HCT116 (cell line): ENCODE measurements around the gene CEP112. TPM values are rescaled to one million over a fixed set of nuclear protein-coding genes. Genes with fewer than 3 reads are reported as not detected.

ENCODE experiments used
- ATAC-seq: fragments of 200-7000 bp; cut with Tn5 transposase; 2 replicates; pipeline ENCODE4 v1.9.1; 2020; ENCODE audit warnings: mild to moderate bottlenecking, moderate library complexity
- BruUV-seq: library from RNA; stranded (reverse); fragments of 400-500 nt; replicated peaks from 2 replicates; lab custom pipeline; 2021; lab: Mats Ljungman, UMichigan
- CTCF ChIA-PET: fragments of 300-600 bp; sonication (Branson Sonifier 250); formaldehyde crosslinking; loops from one replicate; lab custom pipeline; 2021; ENCODE audit warnings: antibody characterized with exemption; lab: Charles Lee
- POLR2A ChIA-PET: fragments of 300-600, 350-600 bp; sonication (Branson Sonifier 250); formaldehyde crosslinking; loops from one replicate; lab custom pipeline; 2021; ENCODE audit warnings: antibody characterized with exemption; lab: Charles Lee
- RAD21 ChIA-PET, 2 experiments: fragments of 300-600 bp; sonication (Branson Sonifier 250); formaldehyde crosslinking; loops; one replicate each; lab custom pipeline; 2023; ENCODE audit warnings: low total read pairs in 2 of 2; ENCODE audit not compliant: uncharacterized antibody in 2 of 2, unreplicated experiment in 2 of 2, low non-redundant PET in 1 of 2; lab: Charles Lee
- DNase-seq: peaks from one replicate; pipeline ENCODE4 v3.0.0-alpha.2; 2010; ENCODE audit warnings: low read depth, low spot score
- H2AFZ ChIP-seq: fragments of 200-600 bp; shearing (Covaris generic), sonication (generic); 2 replicates; pipeline ENCODE4 v1.6.1; 2017; ENCODE audit warnings: low read depth, mixed run types, mixed read lengths, antibody characterized with exemption, low read length; ENCODE audit not compliant: poor library complexity, severe bottlenecking
- H3K27ac ChIP-seq: 2 replicates; pipeline ENCODE4 v1.5.1; 2012; ENCODE audit warnings: low read depth, low read length
- H3K27me3 ChIP-seq: fragments of 200-600 bp; sonication (generic); 2 replicates; pipeline ENCODE4 v1.6.1; 2016; ENCODE audit warnings: mixed run types, low read length, mixed read lengths; ENCODE audit not compliant: insufficient read depth
- H3K36me3 ChIP-seq, 2 experiments: fragments of 200-500 bp in 1 of 2; fragments of 200-600 bp in 1 of 2; sonication (Bioruptor generic) in 1 of 2; sonication (generic) in 1 of 2; 2 replicates each; pipeline versions ENCODE4 v1.5.1 to v1.6.1; 2014 to 2016; ENCODE audit warnings: low read length in 2 of 2, inconsistent platforms in 1 of 2, mixed read lengths in 1 of 2, mixed run types in 1 of 2; ENCODE audit not compliant: insufficient read depth in 2 of 2, control insufficient read depth in 1 of 2
- H3K4me1 ChIP-seq, 2 experiments: fragments of 200-600 bp in 1 of 2; sonication (generic) in 1 of 2; 2 replicates each; pipeline versions ENCODE4 v1.5.1 to v1.6.1; 2012 to 2017; ENCODE audit warnings: low read length in 2 of 2, inconsistent platforms in 1 of 2, mild to moderate bottlenecking in 1 of 2, mixed read lengths in 1 of 2, mixed run types in 1 of 2, moderate library complexity in 1 of 2; ENCODE audit not compliant: insufficient read depth in 2 of 2, control insufficient read depth in 1 of 2
- H3K4me2 ChIP-seq: fragments of 200-600 bp; sonication (generic); 2 replicates; pipeline ENCODE4 v1.6.1; 2017; ENCODE audit warnings: mixed run types, low read length, mixed read lengths
- H3K4me3 ChIP-seq, 2 experiments: fragments of 200-600 bp in 1 of 2; sonication (generic) in 1 of 2; replicated peaks in 1 of 2; 2 replicates each; pipeline ENCODE4 v1.5.1; 2011 to 2016; ENCODE audit warnings: low read length in 2 of 2, control low read depth in 1 of 2, low read depth in 1 of 2, mild to moderate bottlenecking in 1 of 2, mixed read lengths in 1 of 2, mixed run types in 1 of 2
- H3K79me2 ChIP-seq: fragments of 200-600 bp; sonication (generic); 2 replicates; pipeline ENCODE4 v1.6.1; 2017; ENCODE audit warnings: mild to moderate bottlenecking, mixed run types, low read length, moderate library complexity, mixed read lengths; ENCODE audit not compliant: insufficient read depth
- H3K9ac ChIP-seq: fragments of 200-600 bp; sonication (generic); 2 replicates; pipeline ENCODE4 v1.6.1; 2016; ENCODE audit warnings: low read length, mixed read lengths
- H3K9me2 ChIP-seq: fragments of 200-600 bp; sonication (generic), shearing (Covaris generic); 2 replicates; pipeline ENCODE4 v1.6.1; 2017; ENCODE audit warnings: mixed run types, mild to moderate bottlenecking, moderate library complexity; ENCODE audit not compliant: insufficient read depth
- H3K9me3 ChIP-seq, 2 experiments: fragments of 200-500 bp in 1 of 2; fragments of 200-600 bp in 1 of 2; sonication (Bioruptor generic) in 1 of 2; sonication (generic) in 1 of 2; 2 replicates each; pipeline ENCODE4 v1.6.1; 2014 to 2017; ENCODE audit warnings: low read length in 2 of 2, mixed read lengths in 2 of 2, inconsistent platforms in 1 of 2, low read depth in 1 of 2, mild to moderate bottlenecking in 1 of 2, mixed run types in 1 of 2, moderate library complexity in 1 of 2; ENCODE audit not compliant: control insufficient read depth in 1 of 2, insufficient read depth in 1 of 2
- H4K20me1 ChIP-seq: fragments of 200-600 bp; sonication (generic), shearing (Covaris generic); 2 replicates; pipeline ENCODE4 v1.6.1; 2017; ENCODE audit warnings: mixed run types, mild to moderate bottlenecking, moderate library complexity; ENCODE audit not compliant: insufficient read depth
- CBX3 ChIP-seq: IDR thresholded peaks from 2 replicates; pipeline ENCODE4 v1.6.1; 2012; ENCODE audit warnings: low read depth
- CEBPB ChIP-seq: IDR thresholded peaks from 2 replicates; pipeline ENCODE4 v1.6.1; 2012; ENCODE audit warnings: low read depth
- EGR1 ChIP-seq: IDR thresholded peaks from 2 replicates; pipeline ENCODE4 v1.6.1; 2012; ENCODE audit warnings: low read depth
- EZH2 ChIP-seq: fragments of 200-600 bp; sonication (generic); IDR thresholded peaks from 2 replicates; pipeline ENCODE4 v1.6.1; 2017; ENCODE audit warnings: antibody characterized with exemption, mixed run types
- FOSL1 ChIP-seq: IDR thresholded peaks from 2 replicates; pipeline ENCODE4 v1.6.1; 2012; ENCODE audit warnings: low read depth
- POLR2A ChIP-seq: IDR thresholded peaks from 2 replicates; pipeline ENCODE4 v1.7.0; 2011; ENCODE audit warnings: borderline replicate concordance; ENCODE audit not compliant: insufficient read depth, insufficient read length; ENCODE audit errors: extremely low read depth
- POLR2AphosphoS5 ChIP-seq: IDR thresholded peaks from 2 replicates; pipeline ENCODE4 v1.6.1; 2011; ENCODE audit warnings: mild to moderate bottlenecking, low read depth, low read length, moderate library complexity
- RAD21 ChIP-seq: IDR thresholded peaks from 2 replicates; pipeline ENCODE4 v1.6.1; 2012; ENCODE audit warnings: low read depth, mild to moderate bottlenecking
- SIN3A ChIP-seq: IDR thresholded peaks from 2 replicates; pipeline ENCODE4 v1.6.1; 2012; ENCODE audit warnings: low read depth
- SRF ChIP-seq: IDR thresholded peaks from 2 replicates; pipeline ENCODE4 v1.6.1; 2012; ENCODE audit warnings: low read depth
- intact Hi-C: fragments of 100-400 bp; cut with micrococcal nuclease; formaldehyde crosslinking; loops from 2 replicates; pipeline ENCODE4 v1.10.0; 2022
- total RNA-seq: library from RNA; stranded (reverse); gene quantifications from one replicate; pipeline ENCODE4 v1.2.1, GENCODE V29; 2021; ENCODE audit not compliant: unreplicated experiment
- TF ChIP-seq, protein P1 (sequence below), 3 experiments: fragments of 200-600 bp in 1 of 3; sonication (generic) in 1 of 3; IDR thresholded peaks in 2 of 3; conservative IDR thresholded peaks in 1 of 3; 2 replicates each; pipeline ENCODE4 v1.5.1; 2012 to 2017; ENCODE audit warnings: low read depth in 2 of 3, low read length in 2 of 3, antibody characterized with exemption in 1 of 3, borderline replicate concordance in 1 of 3, control low read depth in 1 of 3, mild to moderate bottlenecking in 1 of 3, mixed read lengths in 1 of 3, mixed run types in 1 of 3, moderate library complexity in 1 of 3; ENCODE audit not compliant: insufficient read depth in 1 of 3
- TF ChIP-seq, protein P2 (sequence below): IDR thresholded peaks from 2 replicates; pipeline ENCODE4 v1.6.1; 2012
- TF ChIP-seq, protein P3 (sequence below): IDR thresholded peaks from 2 replicates; pipeline ENCODE4 v1.6.1; 2012; ENCODE audit warnings: low read depth

CEP112 gene
- total RNA-seq, 1 experiment from 2014 or later = 10.9 TPM

DNA sequence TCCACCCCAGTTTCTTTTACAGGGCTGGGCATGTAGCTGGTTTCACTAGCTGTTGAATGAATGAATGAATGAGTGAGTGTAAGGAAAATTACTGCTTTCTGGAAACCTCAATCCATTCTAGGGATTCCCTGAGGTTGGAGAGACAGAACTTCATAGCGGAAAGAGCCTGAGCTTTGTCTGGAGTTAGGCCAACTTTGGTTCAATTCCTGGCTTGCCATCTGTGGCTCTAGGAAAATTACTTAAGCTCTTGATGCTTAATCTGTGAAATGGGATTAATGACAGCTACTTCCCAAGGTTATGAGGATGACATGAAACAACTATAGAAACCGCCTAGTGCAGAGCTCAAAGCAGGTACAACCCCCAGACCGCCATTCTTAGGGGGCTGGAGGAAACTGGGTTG is 554.1 kb downstream of the CEP112 start:
- no peak for ATAC-seq
- ChIA-PET CTCF (no interaction called here), POLR2A (no interaction called here), RAD21 (no interaction called here)
- BruUV-seq = no TSS peak
- Histone ChIP-seq H3K9ac (no peak overlapping the region), H3K9me3 (no peaks in the 10 kb centered on the region), H3K36me3 (no peaks in the 10 kb centered on the region), H4K20me1 (no peaks in the 10 kb centered on the region), H3K4me2 (no peak overlapping the region), H3K27ac (no peak overlapping the region), H3K4me1 (peaks cover 0 to 5% of the 10 kb centered on the region in 2 experiments; a peak in 1 of 4 replicates), H3K4me3 (no peak overlapping the region), H3K79me2 (no peaks in the 10 kb centered on the region), H3K9me2 (no peaks in the 10 kb centered on the region), H3K27me3 (no peaks in the 10 kb centered on the region), H2AFZ (no peak overlapping the region)
- DNase-seq = no peak
- intact Hi-C loops = no loop called here
- no peak for TF ChIP-seq EGR1
- TF ChIP-seq, protein P1, sequence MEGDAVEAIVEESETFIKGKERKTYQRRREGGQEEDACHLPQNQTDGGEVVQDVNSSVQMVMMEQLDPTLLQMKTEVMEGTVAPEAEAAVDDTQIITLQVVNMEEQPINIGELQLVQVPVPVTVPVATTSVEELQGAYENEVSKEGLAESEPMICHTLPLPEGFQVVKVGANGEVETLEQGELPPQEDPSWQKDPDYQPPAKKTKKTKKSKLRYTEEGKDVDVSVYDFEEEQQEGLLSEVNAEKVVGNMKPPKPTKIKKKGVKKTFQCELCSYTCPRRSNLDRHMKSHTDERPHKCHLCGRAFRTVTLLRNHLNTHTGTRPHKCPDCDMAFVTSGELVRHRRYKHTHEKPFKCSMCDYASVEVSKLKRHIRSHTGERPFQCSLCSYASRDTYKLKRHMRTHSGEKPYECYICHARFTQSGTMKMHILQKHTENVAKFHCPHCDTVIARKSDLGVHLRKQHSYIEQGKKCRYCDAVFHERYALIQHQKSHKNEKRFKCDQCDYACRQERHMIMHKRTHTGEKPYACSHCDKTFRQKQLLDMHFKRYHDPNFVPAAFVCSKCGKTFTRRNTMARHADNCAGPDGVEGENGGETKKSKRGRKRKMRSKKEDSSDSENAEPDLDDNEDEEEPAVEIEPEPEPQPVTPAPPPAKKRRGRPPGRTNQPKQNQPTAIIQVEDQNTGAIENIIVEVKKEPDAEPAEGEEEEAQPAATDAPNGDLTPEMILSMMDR (IDR thresholded peaks at IDR 0.05 in 2 of 3, conservative IDR thresholded peaks at IDR 0.05 in 1 of 3; ENCODE audit: borderline replicate concordance in 1 of 3, insufficient read depth in 1 of 3, low read depth in 2 of 3, low read length in 2 of 3) = no peak

DNA sequence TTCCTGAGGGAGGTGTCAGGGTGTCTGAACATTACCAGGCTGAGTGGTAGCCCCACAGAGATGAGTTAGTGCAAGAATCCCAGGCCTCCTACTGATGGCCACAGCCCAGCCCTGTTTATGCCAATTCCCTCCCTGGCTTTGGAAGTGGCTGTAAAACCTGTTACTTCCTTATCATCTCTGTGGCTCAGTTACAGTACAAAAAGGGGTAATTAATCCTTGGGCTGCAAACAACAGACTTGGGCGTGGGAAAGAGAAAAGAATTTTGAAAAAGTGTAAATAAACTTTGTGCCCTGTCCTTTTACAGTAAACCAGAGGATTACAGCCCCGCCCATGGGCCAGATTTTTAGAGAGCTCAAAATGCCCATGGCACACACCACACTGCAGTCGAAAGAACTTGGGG is 557.4 kb downstream of the CEP112 start:
- no peak for TF ChIP-seq SIN3A
- TF ChIP-seq CBX3 = no peak
- TF ChIP-seq, protein P2, sequence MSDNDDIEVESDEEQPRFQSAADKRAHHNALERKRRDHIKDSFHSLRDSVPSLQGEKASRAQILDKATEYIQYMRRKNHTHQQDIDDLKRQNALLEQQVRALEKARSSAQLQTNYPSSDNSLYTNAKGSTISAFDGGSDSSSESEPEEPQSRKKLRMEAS = no peak
- TF ChIP-seq, protein P3, sequence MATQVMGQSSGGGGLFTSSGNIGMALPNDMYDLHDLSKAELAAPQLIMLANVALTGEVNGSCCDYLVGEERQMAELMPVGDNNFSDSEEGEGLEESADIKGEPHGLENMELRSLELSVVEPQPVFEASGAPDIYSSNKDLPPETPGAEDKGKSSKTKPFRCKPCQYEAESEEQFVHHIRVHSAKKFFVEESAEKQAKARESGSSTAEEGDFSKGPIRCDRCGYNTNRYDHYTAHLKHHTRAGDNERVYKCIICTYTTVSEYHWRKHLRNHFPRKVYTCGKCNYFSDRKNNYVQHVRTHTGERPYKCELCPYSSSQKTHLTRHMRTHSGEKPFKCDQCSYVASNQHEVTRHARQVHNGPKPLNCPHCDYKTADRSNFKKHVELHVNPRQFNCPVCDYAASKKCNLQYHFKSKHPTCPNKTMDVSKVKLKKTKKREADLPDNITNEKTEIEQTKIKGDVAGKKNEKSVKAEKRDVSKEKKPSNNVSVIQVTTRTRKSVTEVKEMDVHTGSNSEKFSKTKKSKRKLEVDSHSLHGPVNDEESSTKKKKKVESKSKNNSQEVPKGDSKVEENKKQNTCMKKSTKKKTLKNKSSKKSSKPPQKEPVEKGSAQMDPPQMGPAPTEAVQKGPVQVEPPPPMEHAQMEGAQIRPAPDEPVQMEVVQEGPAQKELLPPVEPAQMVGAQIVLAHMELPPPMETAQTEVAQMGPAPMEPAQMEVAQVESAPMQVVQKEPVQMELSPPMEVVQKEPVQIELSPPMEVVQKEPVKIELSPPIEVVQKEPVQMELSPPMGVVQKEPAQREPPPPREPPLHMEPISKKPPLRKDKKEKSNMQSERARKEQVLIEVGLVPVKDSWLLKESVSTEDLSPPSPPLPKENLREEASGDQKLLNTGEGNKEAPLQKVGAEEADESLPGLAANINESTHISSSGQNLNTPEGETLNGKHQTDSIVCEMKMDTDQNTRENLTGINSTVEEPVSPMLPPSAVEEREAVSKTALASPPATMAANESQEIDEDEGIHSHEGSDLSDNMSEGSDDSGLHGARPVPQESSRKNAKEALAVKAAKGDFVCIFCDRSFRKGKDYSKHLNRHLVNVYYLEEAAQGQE = no peak
- no peak for TF ChIP-seq POLR2AphosphoS5
- no peak for TF ChIP-seq RAD21
- TF ChIP-seq EZH2 = no peak
- no peak for TF ChIP-seq SRF
- no peak for TF ChIP-seq FOSL1
- no peak for TF ChIP-seq POLR2A
- no peak for TF ChIP-seq CEBPB
- no peak overlapping the region for H2AFZ ChIP-seq
- peaks cover 0 to 9% of the 10 kb centered on the region in 2 experiments; a peak in 2 of 4 replicates for H3K4me1 ChIP-seq
- H4K20me1 ChIP-seq = no peaks in the 10 kb centered on the region
- H3K4me2 ChIP-seq = no peak overlapping the region
- ChIA-PET POLR2A (no interaction called here), RAD21 (no interaction called here), CTCF (no interaction called here)
- intact Hi-C loops = no loop called here
- H3K9ac ChIP-seq = no peak overlapping the region
- no peaks in the 10 kb centered on the region for H3K9me2 ChIP-seq
- no peaks in the 10 kb centered on the region for H3K36me3 ChIP-seq
- no TSS peak for BruUV-seq
- no peak overlapping the region for H3K27ac ChIP-seq
- no peaks in the 10 kb centered on the region for H3K9me3 ChIP-seq
- ATAC-seq = no peak
- no peak for DNase-seq
- no peak overlapping the region for H3K4me3 ChIP-seq
- H3K79me2 ChIP-seq = no peaks in the 10 kb centered on the region
- no peaks in the 10 kb centered on the region for H3K27me3 ChIP-seq
